Fibroblast of lung (primary cell): ENCODE results near the gene SORCS2. TPM values are rescaled to one million over a fixed set of nuclear protein-coding genes. Genes with fewer than 3 reads are reported as not detected.
A peak's percentile ranks its signal among the peaks of the same experiment; 100 is the strongest.

Source experiments
- DNase-seq, 2 donors: peaks; one replicate each; pipeline versions ENCODE4 v3.0.0 to v3.0.0-alpha.2; 2010; ENCODE audit warnings: low read depth in 2 of 2
- H2AFZ ChIP-seq: 2 replicates; pipeline ENCODE4 v1.5.1; 2012; ENCODE audit warnings: low read length, control low read depth, inconsistent platforms
- H3K27ac ChIP-seq: 2 replicates; pipeline ENCODE4 v1.5.1; 2011; ENCODE audit warnings: low read length, control low read depth; ENCODE audit not compliant: insufficient read depth
- H3K27me3 ChIP-seq: 2 replicates; pipeline ENCODE4 v1.5.1; 2011; ENCODE audit warnings: mild to moderate bottlenecking, low read length; ENCODE audit not compliant: control insufficient read depth, insufficient read depth
- H3K36me3 ChIP-seq: 2 replicates; pipeline ENCODE4 v1.5.1; 2011; ENCODE audit warnings: low read length; ENCODE audit not compliant: control insufficient read depth, insufficient read depth
- H3K4me1 ChIP-seq: 2 replicates; pipeline ENCODE4 v1.5.1; 2011; ENCODE audit warnings: low read length; ENCODE audit not compliant: control insufficient read depth, insufficient read depth; ENCODE audit errors: extremely low read depth
- H3K4me2 ChIP-seq: 2 replicates; pipeline ENCODE4 v1.5.1; 2011; ENCODE audit warnings: low read length, control low read depth; ENCODE audit not compliant: insufficient read depth; ENCODE audit errors: extremely low read depth
- H3K4me3 ChIP-seq, 4 experiments: fragments of 200-600 bp in 1 of 4; sonication (generic) in 1 of 4; replicated peaks in 1 of 4; 2 replicates each; pipeline ENCODE4 v1.5.1; 2011 to 2016; ENCODE audit warnings: low read length in 4 of 4, low read depth in 3 of 4, mild to moderate bottlenecking in 3 of 4, control low read depth in 2 of 4, inconsistent platforms in 1 of 4, mixed read lengths in 1 of 4; ENCODE audit not compliant: insufficient read depth in 1 of 4; ENCODE audit errors: control extremely low read depth in 1 of 4
- H3K79me2 ChIP-seq: 2 replicates; pipeline ENCODE4 v1.5.1; 2012; ENCODE audit warnings: mild to moderate bottlenecking, low read length, inconsistent platforms; ENCODE audit not compliant: control insufficient read depth, insufficient read depth
- H3K9ac ChIP-seq: 2 replicates; pipeline ENCODE4 v1.5.1; 2011; ENCODE audit warnings: mild to moderate bottlenecking, low read length, control low read depth; ENCODE audit not compliant: insufficient read depth
- H3K9me3 ChIP-seq: 2 replicates; pipeline ENCODE4 v1.5.1; 2012; ENCODE audit warnings: low read depth, low read length; ENCODE audit not compliant: control insufficient read depth, insufficient read depth
- H4K20me1 ChIP-seq: 2 replicates; pipeline ENCODE4 v1.5.1; 2011; ENCODE audit warnings: low read length; ENCODE audit not compliant: control insufficient read depth, insufficient read depth; ENCODE audit errors: extremely low read depth
- CTCF ChIP-seq, 2 donors: IDR thresholded peaks in 1 of 2; conservative IDR thresholded peaks in 1 of 2; 1 replicate in 1 of 2; 2 replicates in 1 of 2; pipeline ENCODE4 v1.5.1; 2011 to 2012; ENCODE audit warnings: low read length in 2 of 2, control low read depth in 1 of 2, inconsistent platforms in 1 of 2, low read depth in 1 of 2, mild to moderate bottlenecking in 1 of 2
- EZH2 ChIP-seq: IDR thresholded peaks from 2 replicates; pipeline ENCODE4 v1.5.1; 2012; ENCODE audit warnings: low read length, control low read depth, mild to moderate bottlenecking; ENCODE audit errors: missing control alignments
- polyA plus RNA-seq, 2 donors: library from polyadenylated mRNA; depleted of rRNA in 1 of 2; stranded (reverse) in 1 of 2; unstranded in 1 of 2; fragments of >200 nt; gene quantifications; 2 replicates each; pipeline ENCODE4 v1.2.1, GENCODE V29; 2011 to 2012; ENCODE audit warnings: missing spikeins in 1 of 2
- total RNA-seq: library from RNA; depleted of rRNA; stranded (reverse); fragments of >200 nt; gene quantifications from 2 replicates; pipeline ENCODE4 v1.2.1, GENCODE V29; 2014

The SORCS2 gene
- total and polyA plus RNA-seq, 2 donors (not counting 1 experiment from before 2014, with no cell fraction given), result 0.17 to 0.41 TPM

- Histone ChIP-seq H3K4me1 (no peaks in the 10 kb centered on the region), H3K79me2 (no peaks in the 10 kb centered on the region), H3K9me3 (no peaks in the 10 kb centered on the region), H3K36me3 (no peaks in the 10 kb centered on the region), H3K27ac (no peak overlapping the region), H3K4me3 (no peak overlapping the region), H3K4me2 (no peak overlapping the region), H2AFZ (no peak overlapping the region), H3K27me3 (no peaks in the 10 kb centered on the region), H3K9ac (no peak overlapping the region), H4K20me1 (no peaks in the 10 kb centered on the region)
- DNase-seq, result no peak
- TF ChIP-seq CTCF (conservative IDR thresholded peaks at IDR 0.05 in 1 of 2, IDR thresholded peaks at IDR 0.05 in 1 of 2; ENCODE audit: low read depth in 1 of 2, low read length in 2 of 2) (no peak), EZH2 (no peak)
Measured at GRCh38 chr4:7675612-7676320, 483.4 kb downstream of the SORCS2 start.

GRCh38 chr4:7676398-7676922 is 484.1 kb downstream of the SORCS2 start:
- TF ChIP-seq CTCF (conservative IDR thresholded peaks at IDR 0.05 in 1 of 2, IDR thresholded peaks at IDR 0.05 in 1 of 2; ENCODE audit: low read depth in 1 of 2, low read length in 2 of 2) (no peak), EZH2 (no peak)
- DNase-seq, result peak in 1 of 2 donors; percentile 23

GRCh38 chr4:7677086-7677485 is 484.7 kb downstream of the SORCS2 start:
- Histone ChIP-seq H3K27me3 (no peaks in the 10 kb centered on the region), H4K20me1 (no peaks in the 10 kb centered on the region), H3K9ac (no peak overlapping the region), H3K9me3 (no peaks in the 10 kb centered on the region), H3K27ac (no peak overlapping the region), H3K4me3 (no peak overlapping the region), H3K36me3 (no peaks in the 10 kb centered on the region), H3K79me2 (no peaks in the 10 kb centered on the region), H3K4me2 (no peak overlapping the region), H3K4me1 (no peaks in the 10 kb centered on the region), H2AFZ (no peak overlapping the region)
- TF ChIP-seq EZH2 (no peak), CTCF (conservative IDR thresholded peaks at IDR 0.05 in 1 of 2, IDR thresholded peaks at IDR 0.05 in 1 of 2; ENCODE audit: low read depth in 1 of 2, low read length in 2 of 2) (no peak)
- DNase-seq, result no peak

More at GRCh38 chr4:7676398-7676922, 484.1 kb downstream of the SORCS2 start:
- Histone ChIP-seq H3K27me3 (no peaks in the 10 kb centered on the region), H3K9ac (no peak overlapping the region), H3K4me1 (no peaks in the 10 kb centered on the region), H2AFZ (no peak overlapping the region), H3K79me2 (no peaks in the 10 kb centered on the region), H3K27ac (no peak overlapping the region), H3K36me3 (no peaks in the 10 kb centered on the region), H3K9me3 (no peaks in the 10 kb centered on the region), H3K4me3 (no peak overlapping the region), H3K4me2 (no peak overlapping the region), H4K20me1 (no peaks in the 10 kb centered on the region)
